Smooth muscle cell (in vitro differentiated cells): ENCODE measurements around the gene SLC66A2. TPM values are rescaled to one million over a fixed set of nuclear protein-coding genes. Genes with fewer than 3 reads are reported as not detected.

Experiments
- DNase-seq: peaks from one replicate; lab custom pipeline; 2025; ENCODE audit not compliant: unreplicated experiment; lab: John Stamatoyannopoulos, UW
- H2AFZ ChIP-seq: fragments of 200-600 bp; sonication (generic); 2 replicates; pipeline ENCODE4 v1.6.0; 2016; ENCODE audit warnings: antibody characterized with exemption, low read depth, mild to moderate bottlenecking
- H3F3A ChIP-seq: fragments of 200-600 bp; sonication (generic); 2 replicates; pipeline ENCODE4 v1.6.0; 2017; ENCODE audit warnings: antibody characterized with exemption, low read depth
- H3K27ac ChIP-seq: fragments of 200-600 bp; sonication (generic); 2 replicates; pipeline ENCODE4 v1.5.1; 2016; ENCODE audit warnings: low read depth, mild to moderate bottlenecking
- H3K27me3 ChIP-seq: fragments of 200-600 bp; sonication (generic); 2 replicates; pipeline ENCODE4 v1.6.1; 2016; ENCODE audit warnings: low read depth, mild to moderate bottlenecking
- H3K36me3 ChIP-seq: fragments of 200-600 bp; sonication (generic); 2 replicates; pipeline ENCODE4 v1.5.1; 2016; ENCODE audit warnings: low read depth
- H3K4me1 ChIP-seq: fragments of 200-600 bp; sonication (generic); 2 replicates; pipeline ENCODE4 v1.5.1; 2016; ENCODE audit warnings: low read depth
- H3K4me2 ChIP-seq: fragments of 200-600 bp; sonication (generic); 2 replicates; pipeline ENCODE4 v1.6.0; 2016; ENCODE audit warnings: mild to moderate bottlenecking
- H3K4me3 ChIP-seq: fragments of 200-600 bp; sonication (generic); 2 replicates; pipeline ENCODE4 v1.5.1; 2016; ENCODE audit warnings: mild to moderate bottlenecking
- H3K79me2 ChIP-seq: fragments of 200-600 bp; sonication (generic); 2 replicates; pipeline ENCODE4 v1.6.0; 2016; ENCODE audit warnings: low read depth, mild to moderate bottlenecking
- H3K9ac ChIP-seq: fragments of 200-600 bp; sonication (generic); 2 replicates; pipeline ENCODE4 v1.6.0; 2016; ENCODE audit warnings: low read depth
- H3K9me3 ChIP-seq: fragments of 200-600 bp; sonication (generic); replicated peaks from 2 replicates; pipeline ENCODE4 v1.5.1; 2016; ENCODE audit warnings: low read depth
- H4K20me1 ChIP-seq: fragments of 200-600 bp; sonication (generic); 2 replicates; pipeline ENCODE4 v1.6.0; 2016; ENCODE audit warnings: low read depth
- WGBS: methylation state at CpG from one replicate; pipeline ENCODE4 v1.1.7; 2016; ENCODE audit warnings: low lambda C conversion rate; 5-methylcytosine and 5-hydroxymethylcytosine counted together
- polyA plus RNA-seq: library from polyadenylated mRNA; unstranded; fragments of >200 nt; fragmentation: Nextera tagmentation; extraction: Ambion mirVana; gene quantifications from 2 replicates; pipeline ENCODE4 v1.2.1, GENCODE V29; 2016
- total RNA-seq: library from RNA; depleted of rRNA; stranded (reverse); fragments of >200 nt; gene quantifications from 2 replicates; pipeline ENCODE4 v1.2.3, GENCODE V29; 2014
- TF ChIP-seq, protein P1 (sequence below): fragments of 200-600 bp; sonication (generic); IDR thresholded peaks from 2 replicates; pipeline ENCODE4 v1.5.1; 2017; ENCODE audit warnings: borderline replicate concordance, mild to moderate bottlenecking, antibody characterized with exemption; ENCODE audit not compliant: insufficient read depth, poor library complexity, severe bottlenecking

SLC66A2 gene
- total and polyA plus RNA-seq, 2 experiments from 2014 or later, result 23.6 to 37.9 TPM

- Histone ChIP-seq H3K4me1 (no peaks in the 10 kb centered on the region), H3K36me3 (no peaks in the 10 kb centered on the region), H3K9me3 (peaks cover 20% of the 10 kb centered on the region), H3K9ac (no peak overlapping the region), H3K4me3 (no peak overlapping the region), H3K79me2 (no peaks in the 10 kb centered on the region), H3K27me3 (no peaks in the 10 kb centered on the region), H3F3A (no peaks in the 10 kb centered on the region), H3K27ac (no peak overlapping the region), H2AFZ (no peak overlapping the region), H4K20me1 (no peaks in the 10 kb centered on the region), H3K4me2 (no peak overlapping the region)
- TF ChIP-seq, protein P1, sequence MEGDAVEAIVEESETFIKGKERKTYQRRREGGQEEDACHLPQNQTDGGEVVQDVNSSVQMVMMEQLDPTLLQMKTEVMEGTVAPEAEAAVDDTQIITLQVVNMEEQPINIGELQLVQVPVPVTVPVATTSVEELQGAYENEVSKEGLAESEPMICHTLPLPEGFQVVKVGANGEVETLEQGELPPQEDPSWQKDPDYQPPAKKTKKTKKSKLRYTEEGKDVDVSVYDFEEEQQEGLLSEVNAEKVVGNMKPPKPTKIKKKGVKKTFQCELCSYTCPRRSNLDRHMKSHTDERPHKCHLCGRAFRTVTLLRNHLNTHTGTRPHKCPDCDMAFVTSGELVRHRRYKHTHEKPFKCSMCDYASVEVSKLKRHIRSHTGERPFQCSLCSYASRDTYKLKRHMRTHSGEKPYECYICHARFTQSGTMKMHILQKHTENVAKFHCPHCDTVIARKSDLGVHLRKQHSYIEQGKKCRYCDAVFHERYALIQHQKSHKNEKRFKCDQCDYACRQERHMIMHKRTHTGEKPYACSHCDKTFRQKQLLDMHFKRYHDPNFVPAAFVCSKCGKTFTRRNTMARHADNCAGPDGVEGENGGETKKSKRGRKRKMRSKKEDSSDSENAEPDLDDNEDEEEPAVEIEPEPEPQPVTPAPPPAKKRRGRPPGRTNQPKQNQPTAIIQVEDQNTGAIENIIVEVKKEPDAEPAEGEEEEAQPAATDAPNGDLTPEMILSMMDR, result no peak
- 98% methylated on average over 16 of the region's 16 CpGs for WGBS
- no peak for DNase-seq
Measured at GRCh38 chr18:79888016-79888415, 63.4 kb downstream of the SLC66A2 start.

DNA sequence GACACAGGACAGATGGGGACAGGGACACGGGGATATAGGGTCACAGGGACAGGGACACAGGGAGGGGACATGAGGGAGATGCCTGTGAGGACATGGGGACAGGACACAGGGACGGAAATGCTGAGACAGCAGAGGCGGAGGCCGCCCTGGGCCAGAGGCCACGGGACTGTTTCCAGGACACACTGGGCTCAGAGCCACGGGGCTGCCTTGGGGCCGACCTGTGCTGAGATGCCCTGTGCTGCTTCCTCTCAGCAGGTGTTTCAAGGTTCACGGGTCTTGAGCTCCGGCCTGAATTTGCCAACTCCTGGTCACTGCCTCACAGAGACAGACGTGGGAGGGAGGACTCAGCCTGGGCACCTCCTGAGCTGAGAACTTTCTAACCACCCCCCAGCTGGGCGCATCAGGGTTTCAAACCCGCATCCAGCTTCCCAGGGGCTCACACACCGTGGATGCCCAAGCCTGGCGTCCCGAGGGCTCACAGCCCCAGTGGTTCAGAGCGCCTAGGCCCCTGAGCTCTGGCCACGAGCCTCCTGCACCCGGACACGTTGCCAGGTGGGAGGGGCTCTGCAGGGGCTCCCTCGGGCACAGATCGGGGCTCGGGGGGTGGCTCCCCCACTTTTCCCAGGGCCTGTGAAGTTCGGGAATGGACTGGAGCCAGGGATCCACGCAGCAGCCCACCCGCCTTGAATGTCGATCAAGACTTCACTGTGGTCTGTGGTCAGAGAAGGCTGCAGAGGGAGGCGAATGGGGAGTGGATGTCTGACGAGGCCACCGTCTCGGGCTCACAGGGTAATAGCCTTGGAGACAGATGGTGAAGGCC, 64.1 kb downstream of the SLC66A2 start:
- no peak for DNase-seq
- Histone ChIP-seq H3K9me3 (peaks cover 16% of the 10 kb centered on the region), H3K36me3 (no peaks in the 10 kb centered on the region), H4K20me1 (no peaks in the 10 kb centered on the region), H3K4me3 (no peak overlapping the region), H3K27ac (no peak overlapping the region), H3K9ac (no peak overlapping the region), H3F3A (no peaks in the 10 kb centered on the region), H3K27me3 (no peaks in the 10 kb centered on the region), H2AFZ (no peak overlapping the region), H3K4me2 (no peak overlapping the region), H3K79me2 (no peaks in the 10 kb centered on the region), H3K4me1 (no peaks in the 10 kb centered on the region)
- WGBS, result 95% methylated on average over 27 of the region's 30 CpGs
- TF ChIP-seq, protein P1, result no peak

DNA sequence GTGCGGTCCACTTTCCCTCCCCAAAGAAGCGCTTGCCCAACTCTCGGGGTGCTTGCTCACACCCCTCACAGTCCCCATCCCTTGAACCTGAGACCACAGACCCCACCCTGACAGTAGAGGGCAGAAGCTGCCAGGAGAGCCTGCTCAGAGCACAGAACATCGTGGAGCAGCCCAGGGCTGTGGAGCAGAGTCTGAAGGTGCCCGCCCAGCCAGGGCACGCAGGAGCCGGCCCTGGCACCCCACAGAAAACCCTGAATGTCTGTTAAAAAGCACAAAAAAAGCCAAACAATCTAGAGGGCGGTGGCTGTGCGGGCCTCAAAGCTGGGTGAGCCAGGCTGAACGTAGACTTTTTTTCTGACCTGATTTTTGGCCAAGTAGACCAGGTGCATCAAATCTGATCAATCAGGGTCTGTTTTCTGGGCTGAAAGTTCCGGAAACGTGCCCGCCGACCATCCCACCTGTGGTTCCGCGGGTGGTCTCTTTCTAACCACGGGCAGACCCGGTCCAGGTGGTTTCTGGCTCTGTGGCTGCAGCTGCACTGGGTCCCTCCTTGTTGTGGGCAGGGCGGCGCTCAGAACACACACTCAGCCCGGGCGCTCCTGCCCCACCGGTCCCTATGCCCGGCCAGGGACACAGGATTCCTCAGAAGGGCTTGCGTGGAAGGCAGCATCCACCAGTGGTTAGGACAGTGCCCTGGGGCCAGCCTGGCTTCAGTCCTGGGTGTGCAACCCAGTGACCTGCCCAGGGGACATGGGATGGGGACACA, 66.3 kb downstream of the SLC66A2 start:
- no peaks in the 10 kb centered on the region for H3K4me1 ChIP-seq
- H3K27me3 ChIP-seq, result no peaks in the 10 kb centered on the region
- H3K36me3 ChIP-seq, result no peaks in the 10 kb centered on the region
- peaks cover 4% of the 10 kb centered on the region for H3K9me3 ChIP-seq
- no peaks in the 10 kb centered on the region for H3F3A ChIP-seq
- TF ChIP-seq, protein P1, result no peak
- no peaks in the 10 kb centered on the region for H4K20me1 ChIP-seq
- no peaks in the 10 kb centered on the region for H3K79me2 ChIP-seq
- no peak overlapping the region for H3K27ac ChIP-seq
- DNase-seq, result no peak
- no peak overlapping the region for H2AFZ ChIP-seq
- H3K4me2 ChIP-seq, result no peak overlapping the region
- H3K4me3 ChIP-seq, result no peak overlapping the region
- H3K9ac ChIP-seq, result no peak overlapping the region
- 93% methylated on average over 25 of the region's 25 CpGs for WGBS
